ENCODE data around the gene TSHZ2. TPM values are rescaled to one million over a fixed set of nuclear protein-coding genes. Genes with fewer than 3 reads are reported as not detected.

Gene TSHZ2
- total RNA-seq, 3 donors from 2014 or later = 31.7 to 106 (median 59.6) TPM

GRCh38 chr20:53296025-53296424 is 323.9 kb downstream of the TSHZ2 start:
- H3K27ac ChIP-seq = no peak overlapping the region
- no peak for DNase-seq (ENCODE audit: low spot score in 2 of 2)
- intact Hi-C loops (cut with DNase I; ENCODE audit: low total_unique reads) = no loop called here

GRCh38 chr20:53296451-53297153 is 324.4 kb downstream of the TSHZ2 start:
- H3K27ac ChIP-seq = no peak overlapping the region
- H3K4me3 ChIP-seq = no peak overlapping the region
- intact Hi-C loops (cut with DNase I; ENCODE audit: low total_unique reads) = no loop called here
- TF ChIP-seq POLR2AphosphoS5 (IDR thresholded peaks at IDR 0.05) (no peak), POLR2A (IDR thresholded peaks at IDR 0.05) (no peak), CTCF (IDR thresholded peaks at IDR 0.05) (no peak)
- no peaks in the 10 kb centered on the region for H3K9me3 ChIP-seq
- H3K4me1 ChIP-seq = no peaks in the 10 kb centered on the region
- no peaks in the 10 kb centered on the region for H3K36me3 ChIP-seq
- H3K27me3 ChIP-seq = no peaks in the 10 kb centered on the region
- no peak for DNase-seq (ENCODE audit: low spot score in 2 of 2)

More at GRCh38 chr20:53296025-53296424, 323.9 kb downstream of the TSHZ2 start:
- H3K9me3 ChIP-seq = no peaks in the 10 kb centered on the region
- H3K4me1 ChIP-seq = no peaks in the 10 kb centered on the region
- H3K4me3 ChIP-seq = no peak overlapping the region
- TF ChIP-seq POLR2AphosphoS5 (IDR thresholded peaks at IDR 0.05) (no peak), CTCF (IDR thresholded peaks at IDR 0.05) (no peak), POLR2A (IDR thresholded peaks at IDR 0.05) (no peak)
- no peaks in the 10 kb centered on the region for H3K36me3 ChIP-seq
- H3K27me3 ChIP-seq = no peaks in the 10 kb centered on the region

- Histone ChIP-seq H3K27ac (no peak overlapping the region), H3K27me3 (no peaks in the 10 kb centered on the region), H3K4me1 (no peaks in the 10 kb centered on the region), H3K9me3 (no peaks in the 10 kb centered on the region), H3K4me3 (no peak overlapping the region), H3K36me3 (no peaks in the 10 kb centered on the region)
- DNase-seq (ENCODE audit: low spot score in 2 of 2) = no peak
- TF ChIP-seq CTCF (IDR thresholded peaks at IDR 0.05) (no peak), POLR2A (IDR thresholded peaks at IDR 0.05) (no peak), POLR2AphosphoS5 (IDR thresholded peaks at IDR 0.05) (no peak)
- intact Hi-C loops (cut with DNase I; ENCODE audit: low total_unique reads) = no loop called here
Observed at GRCh38 chr20:53297154-53297529, 325.0 kb downstream of the TSHZ2 start.

GRCh38 chr20:53298260-53298659 is 326.1 kb downstream of the TSHZ2 start:
- TF ChIP-seq CTCF (IDR thresholded peaks at IDR 0.05) (no peak), POLR2A (IDR thresholded peaks at IDR 0.05) (no peak), POLR2AphosphoS5 (IDR thresholded peaks at IDR 0.05) (no peak)
- Histone ChIP-seq H3K27me3 (no peaks in the 10 kb centered on the region), H3K4me1 (no peaks in the 10 kb centered on the region), H3K9me3 (no peaks in the 10 kb centered on the region), H3K36me3 (no peaks in the 10 kb centered on the region), H3K27ac (no peak overlapping the region), H3K4me3 (no peak overlapping the region)
- intact Hi-C loops (cut with DNase I; ENCODE audit: low total_unique reads) = no loop called here
- DNase-seq (ENCODE audit: low spot score in 2 of 2) = no peak

GRCh38 chr20:53298911-53299310 is 326.8 kb downstream of the TSHZ2 start:
- Histone ChIP-seq H3K4me1 (no peaks in the 10 kb centered on the region), H3K27me3 (no peaks in the 10 kb centered on the region), H3K4me3 (no peak overlapping the region), H3K36me3 (no peaks in the 10 kb centered on the region), H3K9me3 (no peaks in the 10 kb centered on the region), H3K27ac (no peak overlapping the region)
- TF ChIP-seq POLR2A (IDR thresholded peaks at IDR 0.05) = no peak
- no peak for TF ChIP-seq POLR2AphosphoS5 (IDR thresholded peaks at IDR 0.05)
- no peak for TF ChIP-seq CTCF (IDR thresholded peaks at IDR 0.05)
- DNase-seq (ENCODE audit: low spot score in 2 of 2) = no peak
- intact Hi-C loops (cut with DNase I; ENCODE audit: low total_unique reads) = no loop called here

All from breast epithelium (tissue), 4 donors.